Endothelial cell of umbilical vein (primary cell): Measurements from ENCODE around the gene CCR4. TPM values are rescaled to one million over a fixed set of nuclear protein-coding genes. Genes with fewer than 3 reads are reported as not detected.

Source experiments
- BruUV-seq: library from RNA; stranded (reverse); fragments of 400-500 nt; replicated peaks from 2 replicates; lab custom pipeline; 2021; lab: Mats Ljungman, UMichigan
- CTCF ChIA-PET: fragments of 300-600, 350-600 bp; sonication (Branson Sonifier 250); formaldehyde crosslinking; loops from one replicate; lab custom pipeline; 2021; ENCODE audit warnings: antibody characterized with exemption, inconsistent platforms; lab: Charles Lee
- POLR2A ChIA-PET: fragments of 300-600, 350-600 bp; sonication (Branson Sonifier 250); formaldehyde crosslinking; loops from one replicate; lab custom pipeline; 2021; ENCODE audit warnings: antibody characterized with exemption, inconsistent platforms; lab: Charles Lee
- DNase-seq: peaks from one replicate; pipeline ENCODE4 v3.0.0-alpha.2; 2011; ENCODE audit warnings: low read depth, low spot score
- FAIRE-seq: peaks from 2 replicates; lab custom pipeline; 2011; peaks lifted over from hg19 to GRCh38; lab: Jason Lieb, UNC
- H2AFZ ChIP-seq: 2 replicates; pipeline ENCODE4 v1.6.0; 2012; ENCODE audit warnings: low read depth, low read length, control low read depth, inconsistent platforms
- H3K27ac ChIP-seq: 2 replicates; pipeline ENCODE4 v1.5.1; 2011; ENCODE audit warnings: low read depth, mild to moderate bottlenecking, control low read depth, low read length, moderate library complexity; ENCODE audit not compliant: insufficient read depth
- H3K27me3 ChIP-seq, 2 experiments: 2 replicates each; pipeline versions ENCODE4 v1.6.0 to v1.6.1; 2011; ENCODE audit warnings: low read length in 2 of 2, mixed read lengths in 1 of 2; ENCODE audit not compliant: control insufficient read depth in 2 of 2, insufficient read depth in 2 of 2
- H3K36me3 ChIP-seq, 2 experiments: 2 replicates in 1 of 2; 3 replicates in 1 of 2; pipeline ENCODE4 v1.5.1; 2011; ENCODE audit warnings: low read length in 2 of 2, mild to moderate bottlenecking in 1 of 2, moderate library complexity in 1 of 2; ENCODE audit not compliant: control insufficient read depth in 2 of 2, insufficient read depth in 2 of 2; ENCODE audit errors: extremely low read depth in 1 of 2
- H3K4me1 ChIP-seq: 3 replicates; pipeline ENCODE4 v1.5.1; 2011; ENCODE audit warnings: mild to moderate bottlenecking, low read length; ENCODE audit not compliant: control insufficient read depth, insufficient read depth; ENCODE audit errors: extremely low read depth
- H3K4me2 ChIP-seq: 2 replicates; pipeline ENCODE4 v1.6.1; 2011; ENCODE audit warnings: low read length, control low read depth, mixed read lengths; ENCODE audit not compliant: insufficient read depth
- H3K4me3 ChIP-seq, 3 experiments: fragments of 200-600 bp in 1 of 3; sonication (generic), shearing (Covaris generic) in 1 of 3; replicated peaks in 1 of 3; 2 replicates each; pipeline ENCODE4 v1.5.1; 2011 to 2016; ENCODE audit warnings: control low read depth in 3 of 3, low read length in 3 of 3, mild to moderate bottlenecking in 2 of 3, inconsistent platforms in 1 of 3, low read depth in 1 of 3, moderate library complexity in 1 of 3; ENCODE audit not compliant: insufficient read depth in 1 of 3
- H3K79me2 ChIP-seq: 2 replicates; pipeline ENCODE4 v1.6.0; 2012; ENCODE audit warnings: low read length, inconsistent platforms; ENCODE audit not compliant: control insufficient read depth, insufficient read depth
- H3K9ac ChIP-seq: replicated peaks from 2 replicates; pipeline ENCODE3; 2011; ENCODE audit warnings: low read length, control low read depth; ENCODE audit not compliant: insufficient read depth; ENCODE audit errors: extremely low read depth
- H3K9me1 ChIP-seq: replicated peaks from 3 replicates; pipeline ENCODE4 v1.6.0; 2011; ENCODE audit warnings: mild to moderate bottlenecking, low read length; ENCODE audit not compliant: control insufficient read depth, insufficient read depth; ENCODE audit errors: extremely low read depth
- H3K9me3 ChIP-seq: replicated peaks from 2 replicates; pipeline ENCODE4 v1.5.1; 2012; ENCODE audit warnings: low read length, inconsistent platforms; ENCODE audit not compliant: control insufficient read depth, insufficient read depth
- H4K20me1 ChIP-seq: replicated peaks from 2 replicates; pipeline ENCODE3; 2011; ENCODE audit warnings: mild to moderate bottlenecking, low read length; ENCODE audit not compliant: control insufficient read depth, insufficient read depth; ENCODE audit errors: extremely low read depth
- EZH2 ChIP-seq: IDR thresholded peaks from 2 replicates; pipeline ENCODE4 v1.6.1; 2012; ENCODE audit warnings: borderline replicate concordance, low read depth, mild to moderate bottlenecking, moderate library complexity, low read length, inconsistent platforms; ENCODE audit not compliant: severe bottlenecking
- FOS ChIP-seq: IDR thresholded peaks from 2 replicates; pipeline ENCODE4 v1.6.1; 2011; ENCODE audit warnings: mild to moderate bottlenecking, low read length, moderate library complexity, borderline replicate concordance; ENCODE audit not compliant: insufficient read depth
- JUN ChIP-seq: IDR thresholded peaks from 2 replicates; pipeline ENCODE4 v1.6.1; 2011; ENCODE audit warnings: borderline replicate concordance, low read depth; ENCODE audit not compliant: insufficient read length, insufficient read depth
- MYC ChIP-seq: IDR thresholded peaks from one replicate; pipeline ENCODE4 v1.6.1; 2011; ENCODE audit warnings: mild to moderate bottlenecking, low read depth, low read length
- dilution Hi-C: fragments of 300-500 bp; cut with MboI; formaldehyde crosslinking; loops from one replicate; pipeline ENCODE4 v1.15.0; 2019; ENCODE audit warnings: low sequenced_read_pairs; ENCODE audit not compliant: extremely low pct_ligation_motif_present
- intact Hi-C: fragments of 100-400 bp; cut with micrococcal nuclease; formaldehyde crosslinking; loops from one replicate; pipeline ENCODE4 v1.10.0; 2022
- polyA plus RNA-seq, 4 experiments: library from polyadenylated mRNA; depleted of rRNA in 3 of 4; stranded (reverse) in 3 of 4; unstranded in 1 of 4; fragments of >200 nt; gene quantifications; 2 replicates each; pipeline versions ENCODE4 v1.2.1 to v1.2.3, GENCODE V29; 2011 to 2012; ENCODE audit warnings: missing spikeins in 1 of 4
- total RNA-seq: library from RNA; stranded (reverse); gene quantifications from 2 replicates; pipeline ENCODE4 v1.2.3, GENCODE V29; 2021

CCR4 gene
- total and polyA plus RNA-seq, 2 donors (not counting 3 experiments of a cell fraction or from before 2014, with no cell fraction given): not detected

- Histone ChIP-seq H3K4me3 (no peak overlapping the region), H3K79me2 (no peaks in the 10 kb centered on the region), H3K27me3 (no peaks in the 10 kb centered on the region), H2AFZ (no peak overlapping the region), H3K4me2 (no peak overlapping the region), H3K27ac (no peak overlapping the region), H3K9me3 (no peaks in the 10 kb centered on the region), H4K20me1 (no peaks in the 10 kb centered on the region), H3K9ac (no peak overlapping the region), H3K4me1 (peaks cover 4% of the 10 kb centered on the region), H3K9me1 (no peaks in the 10 kb centered on the region), H3K36me3 (no peaks in the 10 kb centered on the region)
- dilution Hi-C loops (no loop called here), intact Hi-C loops (no loop called here)
- TF ChIP-seq MYC (no peak), JUN (no peak), EZH2 (no peak), FOS (no peak)
- DNase-seq: no peak
- POLR2A ChIA-PET: no interaction called here
- FAIRE-seq: no peak
- BruUV-seq: no TSS peak
- CTCF ChIA-PET: interaction anchor here (0.9 to 1.3 kb wide), 2 partner anchors 54 to 70 kb away, joined by 3 read pairs; partner anchors contain the start of gene CCR4
These were observed 53.5 kb downstream of the CCR4 start for GRCh38 chr3:33004961-33005360.

Other genes with a start within 250 kb of the CCR4 start
- gene TRIM71, start 133.6 kb upstream of the CCR4 start, total RNA-seq: not detected in 2 replicates
- 0.02 TPM in 1 of 2 replicates, not detected in the other for gene TRIM71, start 133.6 kb upstream of the CCR4 start, polyA plus RNA-seq
- gene GLB1, start 145.5 kb downstream of the CCR4 start, total RNA-seq: 79.8 and 82.2 TPM in 2 replicates
- 118 TPM in 2 replicates for gene GLB1, start 145.5 kb downstream of the CCR4 start, polyA plus RNA-seq
- 10.4 and 10.6 TPM in 2 replicates for gene TMPPE, start 145.5 kb downstream of the CCR4 start, total RNA-seq
- 3.4 and 4.1 TPM in 2 replicates for gene TMPPE, start 145.5 kb downstream of the CCR4 start, polyA plus RNA-seq
- gene CRTAP, start 162.4 kb downstream of the CCR4 start, total RNA-seq: 198 and 204 TPM in 2 replicates
- 213 and 219 TPM in 2 replicates for gene CRTAP, start 162.4 kb downstream of the CCR4 start, polyA plus RNA-seq